Activated naive CD8-positive, alpha-beta T cell (primary cell): ENCODE results near the gene CWC22.
"Not testable (repeated sequence)": the region's sequence is repeated elsewhere in the genome, so short reads cannot be mapped to it uniquely, and the experiment has no call there.

Experiments used
- H3K27ac Mint-ChIP-seq: one replicate; pipeline ENCODE4 v1.8.0; 2021; ENCODE audit warnings: mixed read lengths
- H3K27me3 Mint-ChIP-seq: one replicate; pipeline ENCODE4 v1.8.0; 2021; ENCODE audit warnings: mixed read lengths
- H3K36me3 Mint-ChIP-seq: one replicate; pipeline ENCODE4 v1.8.0; 2021; ENCODE audit warnings: mixed read lengths
- H3K4me1 Mint-ChIP-seq: one replicate; pipeline ENCODE4 v1.8.0; 2021; ENCODE audit warnings: low read depth, mixed read lengths
- H3K4me3 Mint-ChIP-seq: one replicate; pipeline ENCODE4 v1.8.0; 2021; ENCODE audit warnings: mild to moderate bottlenecking, mixed read lengths
- H3K9me3 Mint-ChIP-seq: one replicate; pipeline ENCODE4 v1.8.0; 2021; ENCODE audit warnings: low read depth, mixed read lengths

Gene CWC22

GRCh38 chr2:179948058-179948457 is 59.0 kb downstream of the CWC22 start:
- Mint-ChIP-seq H3K9me3 (no peaks in the 10 kb centered on the region), H3K27me3 (no peaks in the 10 kb centered on the region), H3K4me1 (no peaks in the 10 kb centered on the region), H3K27ac (no peak overlapping the region), H3K4me3 (no peak overlapping the region), H3K36me3 (peaks cover 28% of the 10 kb centered on the region)

DNA sequence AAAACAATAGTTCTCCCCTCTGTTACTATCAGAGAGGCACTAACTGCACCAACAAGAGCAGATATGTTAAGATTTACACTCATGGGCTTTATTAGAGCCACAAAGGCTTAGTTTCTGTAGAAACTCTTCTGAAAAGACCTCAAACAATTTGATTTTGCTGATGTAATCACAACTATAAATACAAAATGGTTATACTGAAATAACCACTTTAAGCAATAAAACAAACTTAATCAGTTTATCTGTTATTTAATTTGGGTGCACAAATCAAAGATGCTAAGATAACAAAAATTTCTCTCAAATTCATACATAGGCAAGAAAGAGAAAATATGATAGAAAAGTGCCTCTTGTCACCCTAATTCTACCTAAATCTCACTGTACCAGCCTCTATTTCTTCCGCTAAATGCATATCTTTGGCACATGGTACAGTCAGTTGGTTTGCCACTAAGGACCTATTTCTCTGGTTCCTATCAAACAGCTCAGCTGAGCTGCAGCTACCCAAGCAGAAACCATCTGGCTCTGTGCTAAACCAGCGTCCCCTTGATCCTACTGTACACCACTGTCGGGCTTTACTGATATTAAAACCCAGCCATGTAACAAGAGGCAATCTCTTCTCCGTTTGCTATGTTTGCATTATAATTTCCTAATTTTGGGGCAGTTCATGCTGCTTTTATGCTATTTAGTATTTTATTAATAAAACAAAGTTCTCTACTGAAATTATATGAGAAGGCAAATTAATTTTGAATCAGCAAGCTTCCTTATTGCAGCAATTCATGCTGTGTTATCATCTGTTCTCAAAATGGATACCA is 60.1 kb downstream of the CWC22 start:
- Mint-ChIP-seq H3K4me1 (no peaks in the 10 kb centered on the region), H3K9me3 (peaks cover 3% of the 10 kb centered on the region), H3K36me3 (peaks cover 32% of the 10 kb centered on the region), H3K27ac (no peak overlapping the region), H3K4me3 (no peak overlapping the region), H3K27me3 (no peaks in the 10 kb centered on the region)

DNA sequence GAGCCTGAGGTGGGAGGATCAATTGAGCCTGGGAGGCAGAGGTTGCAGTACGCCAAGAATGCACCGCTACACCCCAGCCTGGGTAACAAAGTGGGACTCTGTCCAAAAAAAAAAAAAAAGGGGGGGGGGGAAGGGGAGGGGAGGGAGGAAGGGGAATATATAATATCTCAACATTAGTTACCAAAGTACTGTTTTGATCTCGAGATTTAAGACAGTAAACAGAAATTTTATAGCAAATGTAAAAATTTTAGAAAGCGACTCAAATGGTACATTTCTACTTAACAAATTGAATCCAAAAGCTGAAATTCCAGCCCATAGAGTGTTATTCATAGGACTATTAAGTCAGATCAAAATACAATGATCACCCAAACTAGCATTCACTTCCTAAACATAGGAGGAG is 60.8 kb downstream of the CWC22 start:
- peaks cover 27% of the 10 kb centered on the region for H3K36me3 Mint-ChIP-seq

GRCh38 chr2:179939259-179939658 is 67.8 kb downstream of the CWC22 start:
- H3K4me1 Mint-ChIP-seq = no peaks in the 10 kb centered on the region

More for the DNA sequence above, 60.8 kb downstream of the CWC22 start:
- H3K9me3 Mint-ChIP-seq = peaks cover 3% of the 10 kb centered on the region
- no peak overlapping the region for H3K4me3 Mint-ChIP-seq
- no peaks in the 10 kb centered on the region for H3K4me1 Mint-ChIP-seq
- no peak overlapping the region for H3K27ac Mint-ChIP-seq
- no peaks in the 10 kb centered on the region for H3K27me3 Mint-ChIP-seq

DNA sequence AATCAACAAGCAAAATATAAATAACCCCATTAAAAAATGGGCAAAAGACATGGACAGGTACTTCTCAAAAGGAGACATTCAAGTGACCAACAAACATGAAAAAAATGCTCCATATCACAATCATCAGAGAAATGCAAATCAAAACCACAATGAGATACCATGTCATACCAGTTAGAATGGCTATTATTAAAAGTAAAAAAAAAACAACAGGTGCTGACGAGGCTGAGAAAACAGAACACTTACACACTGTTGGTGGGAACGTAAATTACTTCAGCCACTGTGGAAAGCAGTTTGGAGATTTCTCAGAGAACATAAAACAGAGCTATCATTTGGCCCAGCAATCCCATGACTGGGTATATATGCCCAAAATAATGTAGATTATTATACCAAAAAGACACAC is 69.1 kb downstream of the CWC22 start:
- Mint-ChIP-seq H3K4me3 (no peak overlapping the region), H3K27me3 (no peaks in the 10 kb centered on the region), H3K9me3 (peaks cover 3% of the 10 kb centered on the region), H3K27ac (no peak overlapping the region), H3K4me1 (no peaks in the 10 kb centered on the region), H3K36me3 (peaks cover 30% of the 10 kb centered on the region)

More at GRCh38 chr2:179939259-179939658, 67.8 kb downstream of the CWC22 start:
- Mint-ChIP-seq H3K27me3 (no peaks in the 10 kb centered on the region), H3K36me3 (peaks cover 27% of the 10 kb centered on the region), H3K9me3 (peaks cover 3% of the 10 kb centered on the region), H3K4me3 (no peak overlapping the region), H3K27ac (no peak overlapping the region)

DNA sequence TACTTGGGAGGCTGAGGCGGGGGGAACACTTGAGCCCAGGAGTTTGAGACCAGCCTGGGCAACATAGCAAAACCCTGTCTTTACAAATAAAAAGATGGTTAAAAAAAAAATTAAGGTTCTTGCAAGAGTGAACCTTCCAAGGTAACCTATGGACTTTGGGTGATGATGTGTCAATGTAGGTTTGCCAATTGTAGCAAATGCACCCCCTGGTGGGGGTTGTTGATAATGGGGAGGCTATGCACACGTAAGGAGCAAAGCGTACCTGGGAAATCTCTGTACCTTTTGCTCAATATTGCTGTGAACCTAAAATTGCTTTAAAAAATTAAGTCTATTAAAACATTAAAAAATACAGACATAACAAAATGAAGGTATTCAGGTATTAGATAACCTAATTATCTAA is 70.4 kb downstream of the CWC22 start:
- Mint-ChIP-seq H3K36me3 (peaks cover 32% of the 10 kb centered on the region), H3K27me3 (no peaks in the 10 kb centered on the region)

DNA sequence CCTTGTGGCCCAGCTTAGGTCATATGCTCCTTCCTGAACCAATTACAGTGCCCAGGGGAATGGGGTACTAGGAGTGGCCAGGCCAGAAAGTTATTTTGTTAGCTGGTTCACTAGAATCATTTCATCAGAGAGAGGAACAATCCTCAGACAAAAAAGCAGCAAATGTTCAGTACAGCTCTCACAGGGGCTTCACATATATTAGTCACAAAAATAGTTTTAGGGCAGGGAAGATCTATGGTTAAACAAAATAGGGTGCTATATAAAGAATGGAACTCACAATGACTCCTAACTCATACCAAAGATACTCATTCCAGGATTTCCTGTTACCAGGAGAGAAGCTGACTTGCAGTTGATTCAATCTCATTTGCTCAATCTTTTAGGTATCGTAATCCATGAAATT is 71.0 kb downstream of the CWC22 start:
- Mint-ChIP-seq H3K4me3 (no peak overlapping the region), H3K4me1 (no peaks in the 10 kb centered on the region), H3K36me3 (peaks cover 37% of the 10 kb centered on the region), H3K27ac (no peak overlapping the region), H3K27me3 (no peaks in the 10 kb centered on the region), H3K9me3 (no peaks in the 10 kb centered on the region)

More for the DNA sequence above, 70.4 kb downstream of the CWC22 start:
- no peak overlapping the region for H3K4me3 Mint-ChIP-seq
- no peaks in the 10 kb centered on the region for H3K4me1 Mint-ChIP-seq
- no peak overlapping the region for H3K27ac Mint-ChIP-seq
- H3K9me3 Mint-ChIP-seq = no peaks in the 10 kb centered on the region

DNA sequence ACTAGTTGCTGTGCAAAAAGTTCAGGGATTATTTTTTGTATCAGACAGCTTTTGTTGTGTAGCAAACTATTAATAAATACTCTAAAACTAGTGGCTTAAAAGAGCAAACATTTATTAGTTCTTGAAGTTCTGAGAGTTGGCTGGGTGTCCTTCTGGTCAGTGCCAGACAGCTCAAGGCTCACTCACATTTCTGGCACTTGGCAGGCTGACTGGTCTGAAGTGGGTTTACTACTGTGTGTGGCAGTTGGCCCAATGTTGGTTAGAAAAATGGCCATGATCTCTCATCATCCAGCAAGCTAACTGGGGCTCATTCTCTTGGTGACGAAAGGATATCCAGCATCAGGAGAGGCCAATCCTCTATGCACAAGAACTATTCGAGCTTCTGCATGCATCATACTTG is 74.3 kb downstream of the CWC22 start:
- peaks cover 13% of the 10 kb centered on the region for H3K9me3 Mint-ChIP-seq
- peaks cover 51% of the 10 kb centered on the region for H3K36me3 Mint-ChIP-seq
- no peaks in the 10 kb centered on the region for H3K4me1 Mint-ChIP-seq
- H3K4me3 Mint-ChIP-seq = no peak overlapping the region
- no peaks in the 10 kb centered on the region for H3K27me3 Mint-ChIP-seq
- no peak overlapping the region for H3K27ac Mint-ChIP-seq

DNA sequence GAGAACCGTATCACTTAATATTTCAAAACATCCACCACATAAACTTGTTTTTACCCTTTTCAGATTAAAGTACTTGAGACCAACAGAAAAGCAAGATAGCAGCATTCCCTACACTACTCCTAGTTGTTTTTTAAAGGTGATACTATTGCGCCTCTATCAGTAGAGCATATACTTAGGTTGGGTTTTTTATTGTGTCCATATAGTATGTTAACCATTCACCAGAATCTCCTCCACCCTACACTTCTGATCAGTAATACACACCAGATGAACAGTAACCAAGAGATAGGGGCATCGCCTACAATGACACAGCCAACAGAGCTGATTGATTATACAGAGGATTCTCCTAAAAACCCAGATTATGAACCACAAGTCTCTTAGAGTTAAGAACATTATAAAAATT is 75.6 kb downstream of the CWC22 start:
- Mint-ChIP-seq H3K4me3 (no peak overlapping the region), H3K27me3 (no peaks in the 10 kb centered on the region), H3K4me1 (no peaks in the 10 kb centered on the region), H3K36me3 (peaks cover 58% of the 10 kb centered on the region), H3K27ac (no peak overlapping the region), H3K9me3 (peaks cover 24% of the 10 kb centered on the region)

DNA sequence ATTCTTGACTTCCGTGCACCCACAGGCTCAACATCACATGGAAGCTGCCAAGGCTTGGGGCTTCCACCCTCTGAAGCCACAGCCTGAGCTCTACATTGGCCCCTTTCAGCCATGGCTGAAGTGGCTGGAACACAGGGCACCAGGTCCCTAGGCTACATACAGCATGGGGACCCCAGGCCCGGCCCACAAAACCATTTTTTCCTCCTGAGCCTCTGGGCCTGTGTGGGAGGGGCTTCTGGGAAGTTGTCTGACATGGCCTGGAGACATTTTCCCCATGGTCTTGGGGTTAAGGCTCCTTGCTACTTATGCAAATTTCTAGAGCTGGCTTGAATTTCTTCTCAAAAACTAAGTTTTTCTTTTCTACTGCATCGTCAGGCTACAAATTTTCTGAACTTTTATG is 77.1 kb downstream of the CWC22 start:
- not testable (repeated sequence) for H3K27me3 Mint-ChIP-seq, H3K4me1 Mint-ChIP-seq, H3K27ac Mint-ChIP-seq, H3K4me3 Mint-ChIP-seq
- peaks cover 30% of the 10 kb centered on the region for H3K9me3 Mint-ChIP-seq
- peaks cover 59% of the 10 kb centered on the region for H3K36me3 Mint-ChIP-seq

DNA sequence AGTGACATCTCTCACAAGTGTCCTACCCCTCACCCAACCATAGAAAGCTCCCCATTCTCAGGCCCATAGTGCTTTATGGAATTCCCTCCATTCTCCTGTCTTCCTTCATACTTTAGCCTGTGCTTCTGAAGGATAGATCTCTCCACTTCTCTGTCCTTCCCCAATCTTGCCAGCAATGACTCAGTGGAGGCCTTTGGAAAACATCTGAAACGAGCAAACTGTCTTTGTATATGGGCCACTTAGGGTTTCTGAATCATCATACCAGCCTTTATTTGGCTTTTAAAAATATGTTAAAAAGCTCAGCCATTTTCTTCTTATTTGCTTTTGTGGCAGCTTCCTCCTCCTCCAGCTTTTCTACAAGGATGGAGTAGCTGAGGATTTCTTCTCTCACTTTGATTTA is 80.1 kb downstream of the CWC22 start:
- H3K4me3 Mint-ChIP-seq = no peak overlapping the region
- H3K36me3 Mint-ChIP-seq = peaks cover 45% of the 10 kb centered on the region
- no peak overlapping the region for H3K27ac Mint-ChIP-seq
- H3K9me3 Mint-ChIP-seq = peaks cover 33% of the 10 kb centered on the region
- H3K4me1 Mint-ChIP-seq = no peaks in the 10 kb centered on the region
- H3K27me3 Mint-ChIP-seq = no peaks in the 10 kb centered on the region

DNA sequence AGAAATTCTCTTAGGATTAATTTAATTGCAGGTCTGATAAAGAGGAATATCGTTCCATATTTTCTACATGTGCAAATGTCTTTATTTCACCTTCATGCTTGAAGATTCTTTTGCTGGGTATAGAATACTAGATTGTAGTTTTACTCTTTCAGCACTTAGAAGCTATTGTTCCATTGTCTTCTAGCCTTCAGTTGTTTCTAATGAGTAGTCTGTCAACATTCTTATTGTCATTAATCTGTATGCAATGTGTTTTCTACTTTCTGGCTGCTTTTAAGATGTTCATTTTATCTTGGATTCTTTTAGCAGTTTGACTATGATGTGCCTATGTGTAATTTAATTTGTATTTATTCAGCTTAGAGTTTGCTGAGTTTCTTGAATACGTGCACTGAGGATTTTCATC is 81.4 kb downstream of the CWC22 start:
- Mint-ChIP-seq H3K36me3 (peaks cover 36% of the 10 kb centered on the region), H3K27me3 (no peaks in the 10 kb centered on the region), H3K9me3 (peaks cover 32% of the 10 kb centered on the region), H3K27ac (no peak overlapping the region), H3K4me1 (no peaks in the 10 kb centered on the region), H3K4me3 (no peak overlapping the region)

- Mint-ChIP-seq H3K36me3 (peaks cover 9% of the 10 kb centered on the region), H3K27me3 (no peaks in the 10 kb centered on the region), H3K9me3 (no peaks in the 10 kb centered on the region), H3K27ac (no peak overlapping the region), H3K4me3 (no peak overlapping the region), H3K4me1 (no peaks in the 10 kb centered on the region)
Measured at GRCh38 chr2:179917272-179917671, 89.8 kb downstream of the CWC22 start.

- H3K27ac Mint-ChIP-seq = no peak overlapping the region
- H3K27me3 Mint-ChIP-seq = no peaks in the 10 kb centered on the region
- H3K9me3 Mint-ChIP-seq = no peaks in the 10 kb centered on the region
- peaks cover 9% of the 10 kb centered on the region for H3K36me3 Mint-ChIP-seq
- no peaks in the 10 kb centered on the region for H3K4me1 Mint-ChIP-seq
- H3K4me3 Mint-ChIP-seq = no peak overlapping the region
Measured at GRCh38 chr2:179915395-179915992, 91.6 kb downstream of the CWC22 start.

- no peaks in the 10 kb centered on the region for H3K9me3 Mint-ChIP-seq
- no peak overlapping the region for H3K4me3 Mint-ChIP-seq
- H3K36me3 Mint-ChIP-seq = peaks cover 2% of the 10 kb centered on the region
- no peaks in the 10 kb centered on the region for H3K27me3 Mint-ChIP-seq
- H3K27ac Mint-ChIP-seq = no peak overlapping the region
- no peaks in the 10 kb centered on the region for H3K4me1 Mint-ChIP-seq
Measured at GRCh38 chr2:179913809-179914208, 93.3 kb downstream of the CWC22 start.

- Mint-ChIP-seq H3K36me3 (peaks cover under 1% of the 10 kb centered on the region), H3K27me3 (peaks cover 4% of the 10 kb centered on the region), H3K4me1 (no peaks in the 10 kb centered on the region), H3K27ac (no peak overlapping the region), H3K9me3 (no peaks in the 10 kb centered on the region), H3K4me3 (no peak overlapping the region)
Measured at GRCh38 chr2:179911569-179911968, 95.5 kb downstream of the CWC22 start.
